GM21576 (cell line): ENCODE measurements around the gene GRAMD1A.
"Not testable (repeated sequence)": the region's sequence is repeated elsewhere in the genome, so short reads cannot be mapped to it uniquely, and the experiment has no call there.

ENCODE experiments used
- ATAC-seq: cut with Tn5 transposase; IDR thresholded peaks from one replicate; pipeline ENCODE4 v1.9.1; 2021; ENCODE audit warnings: mild to moderate bottlenecking, moderate library complexity; ENCODE audit not compliant: unreplicated experiment

Gene GRAMD1A

GRCh38 chr19:34976611-34977010 lies 23.5 kb upstream of the GRAMD1A start:
- no peak for ATAC-seq

- no peak for ATAC-seq
These were observed 20.1 kb upstream of the GRAMD1A start for GRCh38 chr19:34979819-34980640.

- ATAC-seq = no peak
These were observed 17.8 kb upstream of the GRAMD1A start for GRCh38 chr19:34982275-34982674.

GRCh38 chr19:34983786-34984185 lies 16.3 kb upstream of the GRAMD1A start:
- no peak for ATAC-seq

- ATAC-seq = no peak
These were observed 15.8 kb upstream of the GRAMD1A start for GRCh38 chr19:34984287-34984686.

GRCh38 chr19:34985249-34986022 lies 14.7 kb upstream of the GRAMD1A start:
- no peak for ATAC-seq

- ATAC-seq = no peak
These were observed 12.0 kb upstream of the GRAMD1A start for GRCh38 chr19:34988119-34988518.

- no peak for ATAC-seq
These were observed 10.8 kb upstream of the GRAMD1A start for GRCh38 chr19:34989298-34989697.

- ATAC-seq = no peak
These were observed 9.4 kb upstream of the GRAMD1A start for GRCh38 chr19:34990578-34991192.

GRCh38 chr19:34991542-34992333 lies 8.4 kb upstream of the GRAMD1A start:
- ATAC-seq = no peak

GRCh38 chr19:34992582-34992981 lies 7.5 kb upstream of the GRAMD1A start:
- not testable (repeated sequence) for ATAC-seq

- ATAC-seq = no peak
These were observed 5.9 kb upstream of the GRAMD1A start for GRCh38 chr19:34994286-34994642.

- ATAC-seq = no peak
These were observed 5.2 kb upstream of the GRAMD1A start for GRCh38 chr19:34994643-34995541.

GRCh38 chr19:34995551-34995950 lies 4.6 kb upstream of the GRAMD1A start:
- no peak for ATAC-seq

GRCh38 chr19:34997071-34997617 lies 3.0 kb upstream of the GRAMD1A start:
- no peak for ATAC-seq

- ATAC-seq = not testable (repeated sequence)
These were observed 1.9 kb upstream of the GRAMD1A start for GRCh38 chr19:34998224-34998623.

- ATAC-seq = no peak
These were observed 1.2 kb upstream of the GRAMD1A start for GRCh38 chr19:34998777-34999497.

- ATAC-seq = no peak
These were observed 169 bp downstream of the GRAMD1A start for GRCh38 chr19:35000338-35000646.
